Femur (tissue), 1 donor: ENCODE measurements around the gene LMX1A.

Source experiments
- DNase-seq: peaks from one replicate; pipeline ENCODE4 v3.0.0-alpha.2; 2017

LMX1A gene

GRCh38 chr1:165212229-165212628, 144.3 kb downstream of the LMX1A start:
- no peak for DNase-seq

GRCh38 chr1:165207853-165208515, 148.5 kb downstream of the LMX1A start:
- DNase-seq: peak; percentile 24

GRCh38 chr1:165205145-165205544, 151.4 kb downstream of the LMX1A start:
- no peak for DNase-seq

- DNase-seq: no peak
These were observed 152.0 kb downstream of the LMX1A start for GRCh38 chr1:165204548-165204947.

GRCh38 chr1:165191087-165191486, 165.4 kb downstream of the LMX1A start:
- DNase-seq: no peak

- no peak for DNase-seq
These were observed 166.6 kb downstream of the LMX1A start for GRCh38 chr1:165189913-165190312.

- DNase-seq: no peak
These were observed 167.5 kb downstream of the LMX1A start for GRCh38 chr1:165189011-165189410.

- DNase-seq: no peak
These were observed 169.2 kb downstream of the LMX1A start for GRCh38 chr1:165187031-165188009.

GRCh38 chr1:165185161-165185889, 171.2 kb downstream of the LMX1A start:
- no peak for DNase-seq

- no peak for DNase-seq
These were observed 173.5 kb downstream of the LMX1A start for GRCh38 chr1:165182975-165183374.

GRCh38 chr1:165179306-165179705, 177.2 kb downstream of the LMX1A start:
- DNase-seq: no peak

GRCh38 chr1:165174491-165174890, 182.0 kb downstream of the LMX1A start:
- no peak for DNase-seq

GRCh38 chr1:165173818-165174217, 182.7 kb downstream of the LMX1A start:
- DNase-seq: no peak

GRCh38 chr1:165173409-165173808, 183.1 kb downstream of the LMX1A start:
- DNase-seq: no peak

- no peak for DNase-seq
These were observed 183.8 kb downstream of the LMX1A start for GRCh38 chr1:165172666-165173065.

GRCh38 chr1:165169729-165170128, 186.8 kb downstream of the LMX1A start:
- DNase-seq: no peak

GRCh38 chr1:165169028-165169427, 187.5 kb downstream of the LMX1A start:
- no peak for DNase-seq

- no peak for DNase-seq
These were observed 188.0 kb downstream of the LMX1A start for GRCh38 chr1:165168467-165168866.

GRCh38 chr1:165162671-165163241, 193.8 kb downstream of the LMX1A start:
- DNase-seq: peak; percentile 27

- no peak for DNase-seq
These were observed 195.4 kb downstream of the LMX1A start for GRCh38 chr1:165161130-165161529.

GRCh38 chr1:165153182-165153581, 203.3 kb downstream of the LMX1A start:
- no peak for DNase-seq

- DNase-seq: no peak
These were observed 203.8 kb downstream of the LMX1A start for GRCh38 chr1:165152727-165153126.

GRCh38 chr1:165152109-165152508, 204.4 kb downstream of the LMX1A start:
- no peak for DNase-seq
